K562 (cell line): Measurements from ENCODE around the gene NANOG. TPM values are rescaled to one million over a fixed set of nuclear protein-coding genes. Genes with fewer than 3 reads are reported as not detected.

Experiments used
- ATAC-seq: fragments of 200-7000 bp; cut with Tn5 transposase; 3 replicates; pipeline ENCODE4 v1.9.1; 2020; ENCODE audit warnings: moderate library complexity
- BruUV-seq: library from RNA; stranded (reverse); fragments of 400-500 nt; replicated peaks from 2 replicates; lab custom pipeline; 2021; lab: Mats Ljungman, UMichigan
- CTCF ChIA-PET: fragments of 300-600 bp; formaldehyde crosslinking; extraction: SDS; loops from one replicate; lab custom pipeline; 2021; ENCODE audit warnings: low intra/inter-chr PET ratio; lab: Yijun Ruan, JAX
- POLR2A ChIA-PET: fragments of 300-600, 350-650 bp; sonication (Branson Sonifier 250); formaldehyde crosslinking; extraction: SDS; loops from one replicate; lab custom pipeline; 2021; ENCODE audit warnings: antibody characterized with exemption, inconsistent platforms; lab: Yijun Ruan, JAX
- DNase-seq, 4 experiments: peaks; one replicate each; pipeline versions ENCODE4 v3.0.0 to v3.0.0-alpha.2; 2011 to 2018; ENCODE audit warnings: low spot score in 3 of 4, mixed read lengths in 3 of 4; ENCODE audit errors: extremely low read depth in 1 of 4
- FAIRE-seq: peaks from 2 replicates; lab custom pipeline; 2011; peaks lifted over from hg19 to GRCh38; lab: Jason Lieb, UNC
- H2AFZ ChIP-seq: 2 replicates; pipeline ENCODE4 v1.6.0; 2011; ENCODE audit warnings: low read depth, low read length, control low read depth, inconsistent platforms
- H3K27ac ChIP-seq: fragments of 200-600 bp; 3 replicates; pipeline ENCODE4 v1.8.0; 2011; ENCODE audit warnings: low read depth, mild to moderate bottlenecking, control low read depth, inconsistent platforms, low read length, moderate library complexity, mixed read lengths; ENCODE audit errors: extremely low read depth
- H3K27me3 ChIP-seq, 2 experiments: fragments of 300-600 bp in 1 of 2; 2 replicates in 1 of 2; 3 replicates in 1 of 2; pipeline versions ENCODE4 v1.6.0 to v1.8.0; 2011; ENCODE audit warnings: inconsistent platforms in 2 of 2, low read length in 2 of 2, mild to moderate bottlenecking in 1 of 2, mixed read lengths in 1 of 2, moderate library complexity in 1 of 2; ENCODE audit not compliant: control insufficient read depth in 2 of 2, insufficient read depth in 2 of 2
- H3K36me3 ChIP-seq: fragments of 300-600 bp; 3 replicates; pipeline ENCODE4 v1.8.0; 2011; ENCODE audit warnings: mild to moderate bottlenecking, low read length, inconsistent platforms; ENCODE audit not compliant: control insufficient read depth, insufficient read depth
- H3K4me1 ChIP-seq, 2 experiments: fragments of 200-600 bp in 1 of 2; replicated peaks in 1 of 2; 2 replicates in 1 of 2; 3 replicates in 1 of 2; pipeline versions ENCODE4 v1.5.1 to v1.8.0; 2011; ENCODE audit warnings: inconsistent platforms in 2 of 2, low read length in 2 of 2, mild to moderate bottlenecking in 1 of 2, mixed read lengths in 1 of 2, moderate library complexity in 1 of 2; ENCODE audit not compliant: control insufficient read depth in 2 of 2, insufficient read depth in 2 of 2
- H3K4me2 ChIP-seq: 2 replicates; pipeline ENCODE4 v1.6.1; 2011; ENCODE audit warnings: low read length, control low read depth, inconsistent platforms, mixed read lengths; ENCODE audit not compliant: insufficient read depth
- H3K4me3 ChIP-seq: fragments of 200-600 bp; sonication (generic), shearing (Covaris generic); 2 replicates; pipeline ENCODE4 v1.5.1; 2016; ENCODE audit warnings: control low read depth, inconsistent platforms
- H3K79me2 ChIP-seq: fragments of 200-600 bp; 3 replicates; pipeline ENCODE4 v1.8.0; 2011; ENCODE audit warnings: low read length, inconsistent platforms; ENCODE audit not compliant: control insufficient read depth, insufficient read depth
- H3K9ac ChIP-seq, 2 experiments: 2 replicates each; pipeline versions ENCODE4 v1.6.0 to v1.6.1; 2011; ENCODE audit warnings: low read depth in 2 of 2, low read length in 2 of 2, control low read depth in 1 of 2, inconsistent platforms in 1 of 2, mild to moderate bottlenecking in 1 of 2, mixed read lengths in 1 of 2; ENCODE audit not compliant: insufficient read depth in 1 of 2
- H3K9me1 ChIP-seq: one replicate; pipeline ENCODE4 v1.6.0; 2011; ENCODE audit warnings: inconsistent platforms, mild to moderate bottlenecking, low read length, moderate library complexity; ENCODE audit not compliant: control insufficient read depth, insufficient read depth
- H3K9me3 ChIP-seq: replicated peaks from 2 replicates; pipeline ENCODE4 v1.5.1; 2011; ENCODE audit warnings: low read depth, low read length, inconsistent platforms; ENCODE audit not compliant: control insufficient read depth, insufficient read depth
- H4K20me1 ChIP-seq: replicated peaks from 2 replicates; pipeline ENCODE4 v1.6.1; 2011; ENCODE audit warnings: low read length, inconsistent platforms, mixed read lengths; ENCODE audit not compliant: control insufficient read depth, insufficient read depth
- DEAF1 ChIP-seq: fragments of 450-650 bp; formaldehyde crosslinking; IDR thresholded peaks from 2 replicates; pipeline ENCODE4 v1.4.0; 2020; ENCODE audit warnings: mild to moderate bottlenecking, moderate library complexity
- EGR1 ChIP-seq: fragments of 450-650 bp; conservative IDR thresholded peaks from 2 replicates; pipeline ENCODE4 v1.6.1; 2017; ENCODE audit warnings: mild to moderate bottlenecking
- ELF2 ChIP-seq: fragments of 250-450 bp; sonication (Bioruptor Pico); IDR thresholded peaks from 2 replicates; pipeline ENCODE4 v1.5.0; 2021; ENCODE audit warnings: mild to moderate bottlenecking
- GTF2E2 ChIP-seq: fragments of 200-800 bp; sonication (Bioruptor generic); IDR thresholded peaks from 2 replicates; pipeline ENCODE4 v1.6.1; 2016; ENCODE audit warnings: missing genetic modification characterization, missing compliant biosample characterization
- ILF3 ChIP-seq: fragments of 450-650 bp; IDR thresholded peaks from 2 replicates; pipeline ENCODE4 v1.6.1; 2018; ENCODE audit warnings: antibody characterized with exemption, mild to moderate bottlenecking, moderate library complexity, borderline replicate concordance
- KDM1A ChIP-seq, 2 experiments: fragments of 450-650 bp; IDR thresholded peaks; 2 replicates each; pipeline ENCODE4 v1.6.1; 2016; ENCODE audit warnings: mild to moderate bottlenecking in 2 of 2
- NFIC ChIP-seq: fragments of 450-650 bp; IDR thresholded peaks from 2 replicates; pipeline ENCODE4 v1.6.1; 2017; ENCODE audit warnings: mild to moderate bottlenecking, inconsistent platforms
- SMARCA4 ChIP-seq: fragments of 450-650 bp; IDR thresholded peaks from 2 replicates; pipeline ENCODE4 v1.6.1; 2016
- SMC3 ChIP-seq: conservative IDR thresholded peaks from 2 replicates; pipeline ENCODE4 v1.6.1; 2011; ENCODE audit warnings: low read depth, low read length, improper control_type of control experiment; ENCODE audit not compliant: insufficient read depth
- STAG1 ChIP-seq: sonication (generic); formaldehyde crosslinking; IDR thresholded peaks from 2 replicates; pipeline ENCODE4 v1.5.0; 2020; ENCODE audit warnings: missing genetic modification reagents, borderline replicate concordance
- STAT5A ChIP-seq: IDR thresholded peaks from 2 replicates; pipeline ENCODE4 v1.6.1; 2012; ENCODE audit warnings: low read length, inconsistent platforms, borderline replicate concordance
- TCF3 ChIP-seq: sonication (generic); formaldehyde crosslinking; IDR thresholded peaks from 2 replicates; pipeline ENCODE4 v1.4.0; 2020; ENCODE audit warnings: mild to moderate bottlenecking, missing genetic modification reagents
- ZNF239 ChIP-seq: fragments of 250-450 bp; sonication (Bioruptor Pico); IDR thresholded peaks from 2 replicates; pipeline ENCODE4 v1.4.0; 2020; ENCODE audit warnings: mild to moderate bottlenecking
- WGBS: fragments of 100-300 bp; shearing (Covaris generic); methylation state at CpG from one replicate; pipeline ENCODE4 v1.1.6; 2016; ENCODE audit warnings: low coverage, mixed read lengths; ENCODE audit not compliant: insufficient coverage; ENCODE audit errors: missing lambda C conversion rate; 5-methylcytosine and 5-hydroxymethylcytosine counted together
- in situ Hi-C: fragments of 300-500 bp; cut with MboI; formaldehyde crosslinking; loops from 4 replicates; pipeline ENCODE4 v1.15.0; 2018; ENCODE audit warnings: inconsistent platforms, mixed read lengths
- intact Hi-C: fragments of 100-400 bp; cut with micrococcal nuclease; formaldehyde crosslinking; loops from 2 replicates; pipeline ENCODE4 v1.14.2; 2022
- polyA plus RNA-seq, 8 experiments: library from polyadenylated mRNA; depleted of rRNA in 4 of 8; stranded (reverse) in 5 of 8; unstranded in 3 of 8; fragments of >200 nt; fragmentation: Nextera tagmentation in 2 of 8; fragmentation: Illumina TruSeq in 1 of 8; extraction: Ambion mirVana in 2 of 8; extraction: Trizol in 1 of 8; gene quantifications; 2 replicates each; pipeline versions ENCODE4 v1.2.1 to v1.2.3, GENCODE V29; 2011 to 2014; ENCODE audit warnings: inconsistent platforms in 1 of 8, missing spikeins in 1 of 8
- total RNA-seq, 7 experiments: library from RNA; depleted of rRNA in 6 of 7; stranded (reverse); fragments of >200 nt in 6 of 7; fragmentation: Illumina TruSeq in 2 of 7; extraction: Trizol in 2 of 7; gene quantifications; 2 replicates each; pipeline versions ENCODE4 v1.2.1 to v1.2.3, GENCODE V29; 2011 to 2021; ENCODE audit warnings: low replicate concordance in 1 of 7
- TF ChIP-seq, protein P1 (sequence below): fragments of 250-450 bp; sonication (Bioruptor Pico); IDR thresholded peaks from 2 replicates; pipeline ENCODE4 v1.8.0; 2021; ENCODE audit warnings: borderline replicate concordance, mild to moderate bottlenecking, moderate library complexity; ENCODE audit not compliant: poor library complexity, severe bottlenecking
- TF ChIP-seq, protein P2 (sequence below): fragments of 450-650 bp; formaldehyde crosslinking; conservative IDR thresholded peaks from 2 replicates; pipeline ENCODE4 v1.4.0; 2022; ENCODE audit warnings: mild to moderate bottlenecking, missing genetic modification characterization
- TF ChIP-seq, protein P3 (sequence below), 2 experiments: IDR thresholded peaks; 2 replicates each; pipeline ENCODE4 v1.6.1; 2012; ENCODE audit warnings: improper control_type of control experiment in 2 of 2, low read depth in 2 of 2, low read length in 2 of 2, borderline replicate concordance in 1 of 2

The NANOG gene
- total and polyA plus RNA-seq, 9 of the 15 experiments (the other 6 are each of a cell fraction or from before 2014, with no cell fraction given), result 0.04 TPM; not detected in 8

DNA sequence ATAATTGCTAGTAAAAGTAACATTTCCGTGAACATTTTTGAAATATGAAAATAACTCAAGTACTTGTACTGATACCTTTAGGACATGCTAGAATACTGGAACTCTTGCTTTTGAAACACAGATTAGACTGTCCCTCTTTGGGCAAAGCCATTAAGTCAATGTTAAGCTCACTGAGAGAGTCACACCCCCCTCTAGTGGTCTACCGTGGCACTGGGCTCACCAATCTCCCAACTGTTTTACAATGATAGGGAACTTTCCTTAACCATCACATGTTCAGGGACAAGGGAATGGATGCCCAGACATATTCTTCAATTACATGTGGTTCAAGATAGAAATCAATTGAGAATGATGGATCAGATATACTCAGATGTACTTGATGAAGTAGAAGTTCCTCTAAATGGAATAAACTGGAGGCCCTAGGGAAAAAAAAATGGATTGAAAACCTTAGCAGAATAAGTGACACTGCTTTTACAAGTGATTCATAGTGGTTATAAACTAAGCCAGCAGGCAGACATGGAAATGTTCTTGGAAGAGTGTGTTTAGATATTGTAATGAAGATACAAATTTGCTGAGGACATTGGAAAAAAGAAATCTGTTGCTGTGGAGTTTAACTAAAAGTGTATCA lies 17.8 kb downstream of the NANOG start:
- peaks cover 3 to 7% of the 10 kb centered on the region in 2 experiments; a peak in 3 of 5 replicates for H3K27me3 ChIP-seq
- no peak overlapping the region for H3K9ac ChIP-seq
- intact Hi-C loops, result loop anchor here (1.0 to 10.0 kb wide), 3 partner anchors 90 to 162 kb away; no protein-coding TSS in a partner anchor
- no peak overlapping the region for H3K4me2 ChIP-seq
- in situ Hi-C loops, result loop anchor here (10.0 kb wide), 2 partner anchors 82 to 122 kb away; no protein-coding TSS in a partner anchor
- H3K27ac ChIP-seq, result no peak overlapping the region
- peak; percentile 90 for ATAC-seq
- no peaks in the 10 kb centered on the region for H3K79me2 ChIP-seq
- FAIRE-seq, result peak; percentile 84
- H2AFZ ChIP-seq, result no peak overlapping the region
- H4K20me1 ChIP-seq, result no peaks in the 10 kb centered on the region
- DNase-seq, result peak; percentile 59 to 76 (median 72)
- H3K4me1 ChIP-seq, result no peaks in the 10 kb centered on the region
- no peak overlapping the region for H3K4me3 ChIP-seq
- no TSS peak for BruUV-seq
- 0% methylated on average over 2 of the region's 2 CpGs for WGBS
- ChIA-PET POLR2A (interaction anchor here (0.6 to 1.3 kb wide), 3 partner anchors 14 to 186 kb away, joined by 3 to 4 read pairs (median 3); no protein-coding TSS in a partner anchor), CTCF (interaction anchor here (1.3 kb wide), 1 partner anchor 130 kb away, joined by 6 read pairs; no protein-coding TSS in a partner anchor)
- no peaks in the 10 kb centered on the region for H3K36me3 ChIP-seq
- no peaks in the 10 kb centered on the region for H3K9me3 ChIP-seq
- H3K9me1 ChIP-seq, result no peaks in the 10 kb centered on the region
- TF ChIP-seq DEAF1 (CRISPR knock-in tag), result peak; percentile 72
- TF ChIP-seq EGR1, result no peak
- TF ChIP-seq GTF2E2 (tag), result no peak
- TF ChIP-seq, protein P1, sequence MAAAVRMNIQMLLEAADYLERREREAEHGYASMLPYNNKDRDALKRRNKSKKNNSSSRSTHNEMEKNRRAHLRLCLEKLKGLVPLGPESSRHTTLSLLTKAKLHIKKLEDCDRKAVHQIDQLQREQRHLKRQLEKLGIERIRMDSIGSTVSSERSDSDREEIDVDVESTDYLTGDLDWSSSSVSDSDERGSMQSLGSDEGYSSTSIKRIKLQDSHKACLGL (CRISPR knock-in tag), result no peak
- 0 out of 2 replicates have a peak, but pooled peaks have one; percentile 24 for TF ChIP-seq TCF3 (CRISPR knock-in tag)
- no peak for TF ChIP-seq ILF3
- no peak for TF ChIP-seq KDM1A (IDR thresholded peaks at IDR 0.05)
- TF ChIP-seq, protein P2, sequence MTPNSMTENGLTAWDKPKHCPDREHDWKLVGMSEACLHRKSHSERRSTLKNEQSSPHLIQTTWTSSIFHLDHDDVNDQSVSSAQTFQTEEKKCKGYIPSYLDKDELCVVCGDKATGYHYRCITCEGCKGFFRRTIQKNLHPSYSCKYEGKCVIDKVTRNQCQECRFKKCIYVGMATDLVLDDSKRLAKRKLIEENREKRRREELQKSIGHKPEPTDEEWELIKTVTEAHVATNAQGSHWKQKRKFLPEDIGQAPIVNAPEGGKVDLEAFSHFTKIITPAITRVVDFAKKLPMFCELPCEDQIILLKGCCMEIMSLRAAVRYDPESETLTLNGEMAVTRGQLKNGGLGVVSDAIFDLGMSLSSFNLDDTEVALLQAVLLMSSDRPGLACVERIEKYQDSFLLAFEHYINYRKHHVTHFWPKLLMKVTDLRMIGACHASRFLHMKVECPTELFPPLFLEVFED, result no peak
- peak; percentile 35; the same call in 1 of the 2 replicates for TF ChIP-seq STAG1
- TF ChIP-seq STAT5A, result no peak
- no peak for TF ChIP-seq ELF2 (CRISPR knock-in tag)
- no peak for TF ChIP-seq NFIC
- no peak for TF ChIP-seq SMARCA4
- no peak for TF ChIP-seq ZNF239 (CRISPR knock-in tag)
- TF ChIP-seq SMC3, result peak; percentile 66
- TF ChIP-seq, protein P3, sequence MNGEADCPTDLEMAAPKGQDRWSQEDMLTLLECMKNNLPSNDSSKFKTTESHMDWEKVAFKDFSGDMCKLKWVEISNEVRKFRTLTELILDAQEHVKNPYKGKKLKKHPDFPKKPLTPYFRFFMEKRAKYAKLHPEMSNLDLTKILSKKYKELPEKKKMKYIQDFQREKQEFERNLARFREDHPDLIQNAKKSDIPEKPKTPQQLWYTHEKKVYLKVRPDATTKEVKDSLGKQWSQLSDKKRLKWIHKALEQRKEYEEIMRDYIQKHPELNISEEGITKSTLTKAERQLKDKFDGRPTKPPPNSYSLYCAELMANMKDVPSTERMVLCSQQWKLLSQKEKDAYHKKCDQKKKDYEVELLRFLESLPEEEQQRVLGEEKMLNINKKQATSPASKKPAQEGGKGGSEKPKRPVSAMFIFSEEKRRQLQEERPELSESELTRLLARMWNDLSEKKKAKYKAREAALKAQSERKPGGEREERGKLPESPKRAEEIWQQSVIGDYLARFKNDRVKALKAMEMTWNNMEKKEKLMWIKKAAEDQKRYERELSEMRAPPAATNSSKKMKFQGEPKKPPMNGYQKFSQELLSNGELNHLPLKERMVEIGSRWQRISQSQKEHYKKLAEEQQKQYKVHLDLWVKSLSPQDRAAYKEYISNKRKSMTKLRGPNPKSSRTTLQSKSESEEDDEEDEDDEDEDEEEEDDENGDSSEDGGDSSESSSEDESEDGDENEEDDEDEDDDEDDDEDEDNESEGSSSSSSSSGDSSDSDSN (IDR thresholded peaks at IDR 0.05; ENCODE audit: borderline replicate concordance in 1 of 2, low read depth in 2 of 2, low read length in 2 of 2), result no peak
